ENCODE measurements around the gene CYTH3.
A peak's percentile ranks its signal among the peaks of the same experiment; 100 is the strongest.
"Not testable (repeated sequence)": the region's sequence is repeated elsewhere in the genome, so short reads cannot be mapped to it uniquely, and the experiment has no call there.

The CYTH3 gene, protein sequence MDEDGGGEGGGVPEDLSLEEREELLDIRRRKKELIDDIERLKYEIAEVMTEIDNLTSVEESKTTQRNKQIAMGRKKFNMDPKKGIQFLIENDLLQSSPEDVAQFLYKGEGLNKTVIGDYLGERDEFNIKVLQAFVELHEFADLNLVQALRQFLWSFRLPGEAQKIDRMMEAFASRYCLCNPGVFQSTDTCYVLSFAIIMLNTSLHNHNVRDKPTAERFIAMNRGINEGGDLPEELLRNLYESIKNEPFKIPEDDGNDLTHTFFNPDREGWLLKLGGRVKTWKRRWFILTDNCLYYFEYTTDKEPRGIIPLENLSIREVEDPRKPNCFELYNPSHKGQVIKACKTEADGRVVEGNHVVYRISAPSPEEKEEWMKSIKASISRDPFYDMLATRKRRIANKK

DNA sequence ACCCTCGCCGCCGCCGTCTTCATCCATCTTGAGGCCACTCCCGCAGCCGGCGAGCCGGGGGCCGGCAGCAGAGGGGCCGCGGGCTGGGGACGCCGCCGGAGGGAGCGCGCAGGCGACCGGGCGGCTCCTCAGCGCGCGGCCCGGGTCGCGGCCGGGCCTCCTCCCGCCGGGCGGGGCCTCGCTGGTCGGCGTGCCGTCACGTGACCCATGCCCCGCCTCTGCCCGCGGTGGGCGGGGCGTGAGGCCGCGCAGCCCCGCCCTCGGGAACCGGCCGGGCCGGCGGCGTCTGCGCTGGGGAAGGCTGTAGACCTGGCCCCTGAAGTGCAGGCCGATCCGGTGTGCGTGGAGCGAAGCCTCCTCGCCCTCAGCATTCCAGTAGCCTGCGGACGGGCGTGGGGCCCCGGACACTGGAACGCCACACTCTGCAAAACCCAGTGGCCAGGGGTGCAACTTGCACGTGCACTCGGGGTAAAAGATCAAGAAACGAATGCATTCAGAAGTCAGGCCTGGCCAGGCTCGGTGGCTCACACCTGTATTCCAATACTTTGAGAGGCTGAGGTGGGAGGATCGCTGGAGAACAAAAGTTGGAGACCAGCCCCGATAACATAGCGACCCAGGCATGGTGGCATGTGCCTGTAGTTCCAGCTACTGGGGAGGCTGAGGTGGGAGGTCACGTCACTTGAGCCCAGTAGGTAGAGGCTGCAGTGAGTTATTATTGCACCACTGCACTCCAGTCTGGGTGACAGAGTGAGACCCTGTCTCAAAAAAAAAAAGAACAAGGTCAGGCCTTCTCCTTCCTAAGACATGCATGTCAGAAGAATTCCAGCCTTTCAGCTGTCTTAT, at the start of gene CYTH3:
CYTH3 (minus strand) TSS at position 144 of the 843 bp plus-strand sequence; CDS start at position 27, 117 bp downstream.
- peak; percentile 64 for DNase-seq (ENCODE audit: low read depth)

DNA sequence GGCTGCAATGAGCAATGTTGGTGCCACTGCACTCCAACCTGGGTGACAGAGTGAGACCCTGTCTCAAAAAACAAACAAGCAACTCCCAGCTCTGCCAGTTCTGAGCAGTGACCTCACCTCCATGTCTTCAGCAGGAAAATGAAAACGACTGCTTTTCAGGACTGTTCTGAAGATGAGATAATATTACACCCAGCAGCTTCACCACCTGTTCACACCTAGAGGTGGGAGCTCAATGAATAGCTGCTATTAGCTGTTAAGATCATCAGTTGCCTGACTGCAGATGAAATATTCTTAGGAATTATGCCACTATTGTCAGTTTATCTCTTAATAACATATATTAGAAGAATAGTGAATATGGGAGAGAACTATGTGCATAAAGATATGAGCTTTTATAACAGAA, 48.4 kb upstream of the CYTH3 start:
- no peak for DNase-seq (ENCODE audit: low read depth)

DNA sequence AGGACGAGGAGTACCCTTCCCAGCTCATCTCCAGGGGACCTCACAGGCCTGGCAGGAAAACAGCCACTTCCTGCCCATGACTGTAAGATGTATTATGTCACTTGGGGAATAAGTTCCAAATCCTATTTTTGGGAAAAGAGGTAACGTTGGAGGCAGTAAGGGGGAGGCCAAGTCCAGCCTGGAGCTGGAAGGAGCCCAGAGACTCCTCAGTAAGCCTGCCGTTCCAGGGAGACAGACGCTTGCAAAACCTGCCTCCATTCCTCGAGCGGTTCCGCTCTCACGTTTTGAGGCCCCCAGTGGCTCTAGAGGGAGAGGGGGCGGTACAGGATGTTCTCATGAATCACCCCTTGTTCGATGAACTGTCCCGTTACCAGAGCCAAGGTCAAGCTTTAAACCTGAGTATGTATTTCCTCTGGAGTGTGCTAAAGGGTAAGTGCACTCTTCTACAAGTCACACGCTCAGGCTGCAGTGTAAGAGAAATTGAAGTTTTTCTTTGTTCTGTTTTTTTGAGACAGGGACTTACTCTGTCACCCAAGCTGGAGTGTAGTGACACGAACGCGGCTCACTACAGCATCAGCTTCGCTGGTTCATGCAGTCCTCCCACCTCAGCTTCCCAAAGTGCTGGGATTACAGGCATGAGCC, 45.5 kb upstream of the CYTH3 start:
- DNase-seq (ENCODE audit: low read depth), result peak; percentile 53

DNA sequence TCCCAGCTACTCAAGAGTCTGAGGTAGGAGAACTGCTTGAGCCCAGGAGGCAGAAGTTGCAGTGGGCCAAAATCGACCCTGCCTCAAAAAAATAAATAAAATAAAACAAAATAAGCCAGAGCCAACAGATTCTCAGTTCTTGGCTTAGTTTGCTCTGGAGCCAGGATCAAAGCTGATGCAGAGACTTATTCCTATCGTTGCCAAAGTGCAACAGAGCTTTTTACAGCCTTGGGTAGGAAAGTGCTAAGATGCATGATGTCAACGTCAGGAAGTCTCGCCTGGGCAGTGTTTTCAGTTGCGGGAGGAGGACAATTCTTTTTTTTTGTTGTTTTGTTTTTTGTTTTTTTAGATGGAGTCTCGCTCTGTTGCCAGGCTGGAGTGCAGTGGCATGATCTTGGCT, 43.8 kb upstream of the CYTH3 start:
- DNase-seq (ENCODE audit: low read depth), result no peak

DNA sequence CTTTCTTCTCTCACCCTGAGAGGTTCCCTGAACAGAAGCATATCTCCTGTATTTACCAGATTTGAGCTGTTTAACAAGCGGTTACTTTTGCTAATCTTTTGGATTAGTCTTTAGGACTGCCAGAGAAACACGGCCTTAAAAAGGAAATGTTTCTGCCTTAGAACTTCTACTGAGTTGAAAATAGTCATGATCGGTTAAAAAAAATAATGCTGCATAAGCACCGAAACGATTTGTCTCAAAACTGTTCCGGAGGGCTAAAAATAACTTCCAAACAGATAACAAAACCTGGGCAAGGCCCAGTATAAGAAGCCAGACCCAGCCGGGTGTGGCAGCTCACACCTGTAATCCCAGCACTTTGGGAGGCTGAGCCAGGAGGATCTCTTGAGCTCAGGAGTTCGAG, 43.3 kb upstream of the CYTH3 start:
- DNase-seq (ENCODE audit: low read depth), result no peak

DNA sequence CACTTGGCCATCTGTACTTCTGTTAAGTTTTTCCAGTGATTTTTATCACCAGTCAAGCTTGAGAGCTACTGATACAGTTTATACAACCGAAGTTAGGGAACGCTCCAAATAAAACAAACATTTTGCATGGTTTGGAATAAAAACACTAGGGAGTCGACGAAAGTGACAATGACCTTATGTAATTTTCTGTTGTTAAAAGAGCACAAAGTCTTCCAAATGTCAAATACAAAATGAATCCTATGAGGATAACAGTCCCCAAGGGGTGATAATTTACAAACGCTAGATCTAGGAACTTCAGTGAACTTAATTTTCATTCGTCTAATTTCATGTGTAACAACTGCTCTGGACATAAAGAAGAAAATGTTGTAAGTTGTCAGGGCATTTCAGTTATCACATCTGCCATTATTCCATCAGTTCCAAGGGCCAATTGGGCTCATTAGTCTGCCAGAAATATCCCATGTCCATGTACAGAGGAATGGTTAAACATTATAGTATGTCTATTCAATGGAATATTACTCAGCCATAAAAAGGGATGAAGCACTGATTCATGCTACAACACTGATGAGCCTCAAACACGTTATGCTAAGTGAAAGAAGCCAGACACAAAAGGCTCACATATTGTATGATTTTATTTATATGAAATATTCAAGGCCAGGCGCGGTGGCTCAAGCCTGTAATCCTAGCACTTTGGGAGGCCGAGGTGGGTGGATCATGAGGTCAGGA, 38.0 kb upstream of the CYTH3 start:
- no peak for DNase-seq (ENCODE audit: low read depth)

DNA sequence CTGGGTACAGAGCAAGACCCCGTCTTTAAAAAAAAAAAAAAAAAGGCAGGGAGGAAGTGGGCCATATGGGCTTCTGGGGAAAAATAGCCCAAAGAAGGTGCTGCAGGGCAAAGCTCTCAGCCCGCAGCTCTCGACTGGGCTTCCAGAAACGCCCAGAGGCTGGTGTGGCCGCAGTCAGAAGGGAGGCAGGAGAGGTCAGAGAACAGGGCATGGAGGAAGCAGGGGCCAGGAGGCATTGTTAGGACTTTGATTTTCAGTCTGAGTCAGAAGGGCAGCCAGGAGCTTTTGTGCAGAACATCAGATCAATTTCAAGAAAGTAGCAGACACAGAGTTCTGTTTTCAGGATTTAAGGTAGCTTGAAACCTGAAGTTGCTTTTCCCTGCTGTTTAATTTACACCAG, 35.3 kb upstream of the CYTH3 start:
- no peak for DNase-seq (ENCODE audit: low read depth)

DNA sequence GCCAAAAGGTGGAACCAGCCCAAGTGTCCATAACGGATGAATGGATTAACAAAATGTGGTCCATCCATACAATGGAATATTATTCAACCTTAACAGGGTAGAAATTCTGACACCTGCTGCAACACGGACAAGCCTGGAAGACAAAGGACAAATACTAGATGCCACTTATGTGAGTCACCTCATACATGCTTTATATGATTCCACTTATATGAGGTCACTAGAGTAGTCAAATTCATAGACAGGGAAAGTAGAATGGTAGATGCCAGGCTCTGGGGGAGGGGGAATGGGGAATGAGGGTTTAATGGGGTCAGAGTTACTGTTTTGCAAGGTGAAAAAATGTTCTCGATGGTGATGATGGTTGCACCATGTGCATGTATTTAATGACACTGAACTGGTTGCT, 34.0 kb upstream of the CYTH3 start:
- no peak for DNase-seq (ENCODE audit: low read depth)

DNA sequence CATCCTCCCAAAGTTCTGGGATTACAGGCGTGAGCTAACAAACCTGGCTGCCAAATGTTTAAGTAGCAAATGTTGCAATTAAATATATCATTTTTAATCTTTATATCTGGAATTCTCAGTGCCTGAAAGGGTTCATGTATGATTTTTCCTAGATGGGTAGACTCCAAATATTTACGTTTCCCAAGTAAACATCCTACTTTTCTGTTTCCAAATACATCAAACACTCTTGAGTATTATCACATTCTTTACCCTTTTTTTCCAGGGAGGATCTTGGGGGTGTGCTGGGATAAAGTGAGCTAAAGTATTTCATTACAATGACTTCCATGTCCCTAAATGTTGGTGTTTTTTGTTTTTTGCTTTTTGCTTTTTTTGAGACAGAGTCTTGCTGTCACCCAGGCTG, 32.9 kb upstream of the CYTH3 start:
- DNase-seq (ENCODE audit: low read depth), result no peak

DNA sequence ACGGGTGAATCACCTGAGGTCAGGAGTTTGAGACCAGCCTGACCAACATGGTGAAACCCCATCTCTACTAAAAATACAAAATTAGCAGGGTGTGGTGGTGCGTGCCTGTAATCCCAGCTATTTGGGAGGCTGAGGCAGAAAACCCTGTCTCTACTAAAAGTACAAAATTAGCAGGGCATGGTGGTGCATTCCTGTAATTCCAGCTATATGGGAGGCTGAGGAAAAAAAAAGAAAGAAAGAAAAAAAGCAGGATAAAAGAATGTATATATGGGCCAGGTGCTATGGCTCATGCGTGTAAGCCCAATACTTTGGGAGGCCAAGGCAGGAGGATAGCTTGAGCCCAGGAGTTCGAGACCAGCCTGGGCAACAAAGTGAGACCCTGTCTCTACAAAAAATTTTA, 29.0 kb upstream of the CYTH3 start:
- not testable (repeated sequence) for DNase-seq (ENCODE audit: low read depth)

DNA sequence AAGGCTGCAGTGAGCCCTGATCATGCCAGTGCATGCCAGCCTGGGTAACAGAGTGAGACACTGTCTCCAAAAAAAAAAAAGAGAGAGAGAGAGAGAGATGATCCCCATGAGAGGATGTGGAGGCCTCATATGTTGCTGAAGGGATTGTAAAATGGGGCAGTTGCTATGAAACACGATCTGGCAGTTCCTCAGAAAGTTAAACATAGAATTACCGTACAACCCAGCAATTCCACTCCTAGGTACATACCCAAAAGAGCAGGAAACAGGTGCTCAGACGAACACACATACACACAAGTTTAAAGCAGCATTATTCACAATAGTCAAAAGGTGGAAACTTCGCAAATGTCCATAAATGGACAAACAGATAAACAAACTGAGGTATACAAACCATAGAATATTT, 27.4 kb upstream of the CYTH3 start:
- DNase-seq (ENCODE audit: low read depth), result no peak

DNA sequence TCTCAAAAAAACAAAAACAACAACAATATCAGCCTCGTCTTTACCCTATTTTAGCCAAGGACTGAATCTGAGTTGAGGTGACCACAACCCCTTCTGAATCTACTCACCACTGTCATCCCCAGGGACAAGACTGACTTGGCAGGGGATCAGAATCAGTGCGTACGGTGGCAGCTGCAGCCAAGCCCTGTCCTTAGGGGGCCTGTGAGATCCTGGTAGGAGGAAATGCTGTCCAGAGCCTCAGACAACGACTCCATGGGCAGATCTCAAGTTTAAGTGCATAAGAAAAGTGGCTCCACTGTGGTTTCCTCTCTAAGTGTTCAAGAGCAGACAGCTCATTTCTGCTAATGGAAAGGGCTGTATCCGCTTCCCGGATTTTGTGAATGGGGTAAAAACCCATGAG, 22.4 kb upstream of the CYTH3 start:
- DNase-seq (ENCODE audit: low read depth), result no peak

DNA sequence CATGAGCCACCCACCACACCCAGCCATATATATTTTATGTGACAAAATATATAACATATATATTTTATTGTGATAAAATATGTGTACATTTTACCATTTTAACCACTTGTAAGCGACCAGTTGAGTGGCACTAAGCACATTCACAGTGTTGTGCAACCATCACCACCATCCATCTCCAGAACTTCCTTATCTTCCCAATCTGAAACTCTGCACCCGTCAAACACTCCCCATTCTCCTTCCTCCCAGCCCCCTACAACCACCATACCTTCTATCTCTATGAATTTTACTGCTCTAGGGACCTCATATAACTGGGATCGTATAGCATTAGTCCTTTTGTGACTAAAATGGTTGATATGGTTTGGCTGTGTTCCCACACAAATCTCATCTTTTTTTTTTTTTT, 20.8 kb upstream of the CYTH3 start:
- DNase-seq (ENCODE audit: low read depth), result no peak

DNA sequence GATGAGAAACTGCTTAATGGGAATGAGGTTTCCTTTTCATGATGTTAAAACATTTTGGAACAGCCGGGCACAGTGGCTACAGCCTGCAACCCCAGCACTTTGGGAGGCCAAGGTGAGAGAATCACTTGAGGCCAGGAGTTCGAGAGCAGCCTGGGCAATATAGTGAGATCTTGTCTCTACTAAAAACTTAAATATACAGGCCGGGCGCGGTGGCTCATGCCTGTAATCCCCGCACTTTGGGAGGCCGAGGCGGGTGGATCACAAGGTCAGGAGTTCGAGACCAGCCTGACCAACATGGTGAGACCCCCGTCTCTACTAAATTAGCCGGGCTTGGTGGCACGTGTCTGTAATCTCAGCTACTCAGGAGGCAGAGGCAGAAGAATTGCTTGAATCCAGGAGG, 19.5 kb upstream of the CYTH3 start:
- not testable (repeated sequence) for DNase-seq (ENCODE audit: low read depth)

DNA sequence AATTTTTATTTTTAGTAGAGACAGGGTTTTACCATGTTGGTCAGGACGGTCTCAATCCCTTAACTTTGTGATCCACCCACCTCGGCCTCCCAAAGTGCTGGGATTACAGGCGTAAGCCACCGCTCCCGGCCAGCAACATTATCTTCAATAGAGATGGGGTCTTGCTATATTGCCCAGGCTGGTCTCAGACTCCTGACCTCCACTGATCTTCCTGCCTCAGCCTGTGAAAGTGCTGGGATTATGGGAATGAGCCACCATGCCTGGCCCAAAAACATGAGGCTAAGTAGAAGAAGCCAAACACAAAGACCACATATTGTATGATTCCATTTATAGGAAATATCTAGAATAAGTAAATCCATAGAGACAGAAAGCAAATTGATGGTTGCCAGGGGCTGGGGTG, 19.1 kb upstream of the CYTH3 start:
- no peak for DNase-seq (ENCODE audit: low read depth)

DNA sequence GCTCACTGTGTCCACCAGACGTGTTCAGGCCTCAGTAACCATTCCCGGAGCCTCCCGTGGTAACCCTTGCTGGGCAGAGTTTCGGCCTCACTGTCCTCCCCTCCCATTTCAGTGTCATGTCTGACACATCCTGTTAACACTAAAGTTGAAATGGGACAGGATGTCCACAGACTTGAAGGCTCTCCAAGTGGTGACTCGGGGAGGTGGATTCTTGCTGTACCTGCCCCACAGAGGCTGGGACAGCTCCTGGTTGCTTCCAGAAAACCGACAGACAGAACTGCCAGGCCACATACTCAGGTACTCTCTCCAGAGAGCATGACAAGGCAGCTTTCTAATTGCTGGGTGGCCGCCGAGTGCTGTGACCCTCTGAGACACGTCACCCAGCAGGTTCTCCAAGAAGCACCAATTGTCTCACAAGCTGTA, 17.9 kb upstream of the CYTH3 start:
- DNase-seq (ENCODE audit: low read depth), result no peak

DNA sequence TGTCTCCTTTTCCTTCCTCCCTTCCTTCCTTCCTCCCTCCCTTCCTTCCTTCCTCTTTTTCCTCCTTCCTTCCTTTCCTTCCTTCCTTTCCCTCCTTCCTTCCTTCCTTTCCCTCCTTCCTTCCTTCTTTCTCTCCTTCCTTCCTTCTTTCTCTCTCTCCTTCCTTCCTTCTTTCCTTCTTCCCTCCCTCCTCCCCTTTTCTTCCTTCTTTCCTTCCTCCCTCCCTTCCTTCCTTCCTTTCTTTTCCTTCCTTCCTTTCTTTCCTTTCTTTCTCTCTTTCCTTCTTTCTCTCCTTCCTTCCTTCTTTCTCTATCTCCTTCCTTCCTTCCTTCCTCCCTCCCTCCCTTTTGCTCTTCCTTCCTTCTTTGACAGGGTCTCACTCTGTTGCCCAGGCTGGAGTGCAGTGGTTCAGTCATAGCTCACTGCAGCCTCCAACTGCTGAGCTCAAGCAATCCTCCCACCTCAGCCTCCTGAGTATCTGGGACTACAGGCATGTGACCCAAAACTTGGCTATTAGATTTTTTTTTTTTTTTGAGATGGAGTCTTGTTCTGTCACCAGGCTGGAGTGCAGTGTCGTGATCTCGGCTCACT, 15.9 kb upstream of the CYTH3 start:
- no peak for DNase-seq (ENCODE audit: low read depth)

DNA sequence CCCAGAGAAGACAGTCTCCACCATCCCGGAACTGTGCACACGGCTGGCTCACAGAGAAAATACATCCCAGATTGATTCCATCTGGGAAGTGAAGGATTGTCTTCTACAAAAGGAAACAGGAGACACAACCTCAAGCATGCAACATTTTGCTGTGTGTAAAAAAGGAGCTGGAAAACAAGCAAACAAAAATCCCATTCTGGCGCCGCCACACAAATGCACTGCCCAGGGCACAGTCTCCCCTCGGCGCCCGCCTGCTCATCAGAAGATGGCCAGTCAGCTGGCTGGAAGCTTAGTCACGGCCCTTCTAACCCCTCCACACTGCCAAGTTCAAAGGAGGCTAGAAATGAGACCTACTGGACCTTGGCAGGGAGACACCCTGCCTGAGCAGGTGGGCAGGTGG, 14.1 kb upstream of the CYTH3 start:
- DNase-seq (ENCODE audit: low read depth), result no peak

DNA sequence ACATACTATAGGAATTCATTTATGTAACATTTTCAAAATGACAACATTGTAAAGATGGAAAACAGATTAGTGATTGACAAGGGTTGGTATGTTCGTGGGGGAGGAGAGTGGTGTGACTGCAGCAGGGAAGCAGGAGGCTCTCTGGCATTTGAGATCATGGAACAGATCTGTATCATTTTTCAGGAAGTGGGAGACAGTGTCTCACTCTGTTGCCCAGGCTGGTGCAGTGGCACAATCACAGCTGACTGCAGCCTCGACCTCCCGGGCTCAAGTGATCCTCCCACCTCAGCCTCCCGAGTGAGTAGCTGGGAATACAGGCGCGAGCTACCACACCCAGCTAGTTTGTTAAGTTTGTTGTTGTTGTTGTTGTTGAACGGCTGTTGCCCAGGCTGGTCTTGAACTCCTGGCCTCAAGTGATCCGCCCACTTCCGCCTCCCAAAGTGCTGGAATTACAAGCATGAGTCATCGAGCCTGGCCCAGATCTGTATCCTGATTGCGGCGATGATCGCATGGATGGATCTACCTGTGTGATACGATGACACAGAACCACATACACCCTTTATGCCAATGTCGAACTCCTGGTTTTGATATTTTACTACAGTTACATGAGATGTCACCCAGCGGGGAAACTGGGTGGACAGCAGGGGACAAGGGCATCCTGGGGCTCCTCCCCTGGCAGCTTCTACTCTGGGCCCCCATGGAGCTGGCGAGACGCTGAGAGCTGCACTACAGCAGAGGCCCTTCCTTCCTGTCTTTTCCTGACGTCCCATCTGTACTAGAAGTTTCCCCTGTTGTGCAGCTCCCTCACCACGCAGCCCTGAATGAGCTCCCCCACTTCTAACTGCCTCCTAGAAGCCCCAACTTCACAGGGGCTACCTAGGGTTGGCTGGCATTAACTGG, 12.3 kb upstream of the CYTH3 start:
- no peak for DNase-seq (ENCODE audit: low read depth)

DNA sequence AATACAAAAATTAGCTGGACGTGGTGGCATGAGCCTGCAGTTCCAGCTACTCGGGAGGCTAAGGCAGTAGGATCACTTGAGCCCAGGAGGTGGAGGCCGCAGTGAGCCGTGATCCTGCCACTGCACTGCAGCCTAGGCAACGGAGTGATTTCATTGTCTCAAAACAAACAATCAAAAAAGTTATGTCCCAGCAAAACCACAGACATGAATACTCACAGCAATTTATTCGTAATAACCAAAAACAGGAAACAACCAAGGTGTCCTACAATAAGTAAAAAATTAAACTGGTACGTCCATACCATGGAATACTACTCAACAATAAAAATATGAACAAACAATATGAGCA, 11.6 kb upstream of the CYTH3 start:
- DNase-seq (ENCODE audit: low read depth), result peak; percentile 46
